OCI-LY7 (cell line): ENCODE results near the gene WDR5.

Source experiments
- CTCF ChIP-seq: fragments of 200-600 bp; sonication (generic); conservative IDR thresholded peaks from 2 replicates; pipeline ENCODE4 v1.5.1; 2014; ENCODE audit warnings: mild to moderate bottlenecking, antibody characterized with exemption, low read length, moderate library complexity, mixed read lengths
- EZH2phosphoT487 ChIP-seq: fragments of 200-600 bp; sonication (generic); IDR thresholded peaks from 2 replicates; pipeline ENCODE4 v1.6.1; 2018; ENCODE audit warnings: low read depth, borderline replicate concordance, mild to moderate bottlenecking, mixed run types, antibody characterized with exemption, low read length, moderate library complexity, mixed read lengths

GRCh38 chr9:134127616-134128015 is 8.3 kb upstream of the WDR5 start:
- TF ChIP-seq CTCF (no peak), EZH2phosphoT487 (no peak)
